Mesendoderm (in vitro differentiated cells): ENCODE results near the gene CHST8.
A peak's percentile ranks its signal among the peaks of the same experiment; 100 is the strongest.

ENCODE experiments used
- DNase-seq: peaks from one replicate; pipeline ENCODE4 v3.0.0; 2013
- H2AK5ac ChIP-seq: 2 replicates; pipeline ENCODE4 v1.6.1; 2013; ENCODE audit warnings: low read length, inconsistent platforms
- H2BK120ac ChIP-seq: 2 replicates; pipeline ENCODE4 v1.6.1; 2013; ENCODE audit warnings: low read depth, mild to moderate bottlenecking, low read length, moderate library complexity, mixed read lengths
- H2BK15ac ChIP-seq: replicated peaks from 2 replicates; pipeline ENCODE4 v1.6.1; 2013; ENCODE audit warnings: low read depth, mild to moderate bottlenecking, moderate library complexity
- H2BK5ac ChIP-seq: 2 replicates; pipeline ENCODE4 v1.6.1; 2013; ENCODE audit warnings: low read length, inconsistent platforms
- H3K18ac ChIP-seq: 2 replicates; pipeline ENCODE4 v1.6.1; 2013; ENCODE audit warnings: mild to moderate bottlenecking, low read length, mixed read lengths
- H3K23ac ChIP-seq: one replicate; pipeline ENCODE4 v1.6.1; 2013; ENCODE audit warnings: low read length
- H3K27ac ChIP-seq: 2 replicates; pipeline ENCODE4 v1.5.1; 2013; ENCODE audit warnings: low read depth, mild to moderate bottlenecking, inconsistent platforms, low read length, moderate library complexity
- H3K27me3 ChIP-seq: 2 replicates; pipeline ENCODE4 v1.6.1; 2013; ENCODE audit warnings: low read length, control low read depth, mild to moderate bottlenecking, inconsistent platforms; ENCODE audit not compliant: insufficient read depth, poor library complexity
- H3K36me3 ChIP-seq: 2 replicates; pipeline ENCODE4 v1.6.1; 2013; ENCODE audit warnings: low read length, inconsistent platforms; ENCODE audit not compliant: control insufficient read depth, insufficient read depth
- H3K4ac ChIP-seq: one replicate; pipeline ENCODE4 v1.6.1; 2013; ENCODE audit warnings: low read depth, mild to moderate bottlenecking, low read length, moderate library complexity
- H3K4me1 ChIP-seq: 2 replicates; pipeline ENCODE4 v1.6.1; 2013; ENCODE audit warnings: low read depth, low read length, inconsistent platforms; ENCODE audit not compliant: control insufficient read depth
- H3K4me2 ChIP-seq: 2 replicates; pipeline ENCODE4 v1.6.1; 2013; ENCODE audit warnings: low read length
- H3K4me3 ChIP-seq: 2 replicates; pipeline ENCODE4 v1.5.1; 2013; ENCODE audit warnings: mild to moderate bottlenecking, low read length
- H3K56ac ChIP-seq: one replicate; pipeline ENCODE4 v1.6.1; 2013; ENCODE audit warnings: low read length
- H3K79me1 ChIP-seq: 2 replicates; pipeline ENCODE4 v1.6.1; 2013; ENCODE audit warnings: low read length, inconsistent platforms
- H3K79me2 ChIP-seq: 2 replicates; pipeline ENCODE4 v1.6.1; 2013; ENCODE audit warnings: mild to moderate bottlenecking, low read length; ENCODE audit not compliant: control insufficient read depth, insufficient read depth
- H3K9ac ChIP-seq: 2 replicates; pipeline ENCODE4 v1.6.1; 2013; ENCODE audit warnings: low read length, inconsistent platforms
- H4K5ac ChIP-seq: one replicate; pipeline ENCODE4 v1.6.1; 2013; ENCODE audit warnings: low read length
- H4K8ac ChIP-seq: one replicate; pipeline ENCODE4 v1.6.1; 2013; ENCODE audit warnings: low read depth, mild to moderate bottlenecking, control low read depth, low read length, moderate library complexity
- WGBS: extraction: QIAGEN DNeasy Blood & Tissue Kit; methylation state at CpG from one replicate; pipeline ENCODE4 v1.1.7; 2013; ENCODE audit warnings: low lambda C conversion rate, missing lambda C conversion rate; ENCODE audit not compliant: insufficient coverage; ENCODE audit errors: extremely low coverage; 5-methylcytosine and 5-hydroxymethylcytosine counted together

Gene CHST8

GRCh38 chr19:33630880-33631608, 9.3 kb downstream of the CHST8 start:
- H2BK5ac ChIP-seq: no peak overlapping the region
- no peak overlapping the region for H4K5ac ChIP-seq
- no peak for DNase-seq
- H2AK5ac ChIP-seq: no peak overlapping the region
- no peaks in the 10 kb centered on the region for H3K79me1 ChIP-seq
- no CpG with 5 or more reads among the region's 13 CpGs for WGBS
- no peaks in the 10 kb centered on the region for H3K36me3 ChIP-seq
- no peak overlapping the region for H3K27ac ChIP-seq
- H2BK15ac ChIP-seq: no peak overlapping the region
- H3K4ac ChIP-seq: no peak overlapping the region
- H3K4me1 ChIP-seq: no peaks in the 10 kb centered on the region
- no peak overlapping the region for H3K4me2 ChIP-seq
- no peak overlapping the region for H4K8ac ChIP-seq
- H3K18ac ChIP-seq: no peak overlapping the region
- no peak overlapping the region for H3K23ac ChIP-seq
- H3K79me2 ChIP-seq: no peaks in the 10 kb centered on the region
- H3K9ac ChIP-seq: no peak overlapping the region
- H2BK120ac ChIP-seq: no peak overlapping the region
- no peak overlapping the region for H3K4me3 ChIP-seq
- H3K27me3 ChIP-seq: no peaks in the 10 kb centered on the region
- no peak overlapping the region for H3K56ac ChIP-seq

GRCh38 chr19:33631609-33631973, 9.8 kb downstream of the CHST8 start:
- Histone ChIP-seq H2BK15ac (no peak overlapping the region), H4K5ac (no peak overlapping the region), H4K8ac (no peak overlapping the region), H3K79me2 (no peaks in the 10 kb centered on the region), H2AK5ac (no peak overlapping the region), H3K9ac (no peak overlapping the region), H2BK5ac (no peak overlapping the region), H3K36me3 (no peaks in the 10 kb centered on the region), H3K18ac (no peak overlapping the region), H3K79me1 (no peaks in the 10 kb centered on the region), H3K56ac (no peak overlapping the region), H3K4me3 (no peak overlapping the region), H3K4me2 (no peak overlapping the region), H2BK120ac (no peak overlapping the region), H3K4me1 (no peaks in the 10 kb centered on the region), H3K4ac (no peak overlapping the region), H3K23ac (no peak overlapping the region), H3K27me3 (no peaks in the 10 kb centered on the region), H3K27ac (no peak overlapping the region)
- WGBS: no CpG with 5 or more reads among the region's 6 CpGs
- no peak for DNase-seq

GRCh38 chr19:33634361-33635091, 12.8 kb downstream of the CHST8 start:
- no peak overlapping the region for H3K56ac ChIP-seq
- no peak overlapping the region for H3K4me2 ChIP-seq
- H4K8ac ChIP-seq: no peak overlapping the region
- H3K27ac ChIP-seq: no peak overlapping the region
- no peak overlapping the region for H2BK120ac ChIP-seq
- no peak overlapping the region for H3K4me3 ChIP-seq
- no peak overlapping the region for H2BK15ac ChIP-seq
- H3K79me1 ChIP-seq: no peaks in the 10 kb centered on the region
- H3K4ac ChIP-seq: no peak overlapping the region
- H3K36me3 ChIP-seq: no peaks in the 10 kb centered on the region
- peaks cover 2% of the 10 kb centered on the region for H3K4me1 ChIP-seq
- no peaks in the 10 kb centered on the region for H3K79me2 ChIP-seq
- no peak overlapping the region for H4K5ac ChIP-seq
- H2AK5ac ChIP-seq: no peak overlapping the region
- H3K9ac ChIP-seq: no peak overlapping the region
- WGBS: no CpG with 5 or more reads among the region's 14 CpGs
- no peak overlapping the region for H3K23ac ChIP-seq
- no peak for DNase-seq
- no peak overlapping the region for H2BK5ac ChIP-seq
- H3K27me3 ChIP-seq: no peaks in the 10 kb centered on the region
- no peak overlapping the region for H3K18ac ChIP-seq

- H3K79me2 ChIP-seq: no peaks in the 10 kb centered on the region
- H2AK5ac ChIP-seq: no peak overlapping the region
- H3K4me3 ChIP-seq: no peak overlapping the region
- H2BK120ac ChIP-seq: no peak overlapping the region
- no peak overlapping the region for H3K27ac ChIP-seq
- no peaks in the 10 kb centered on the region for H3K36me3 ChIP-seq
- H3K18ac ChIP-seq: no peak overlapping the region
- no peak for DNase-seq
- H4K8ac ChIP-seq: no peak overlapping the region
- peak overlapping the region; percentile 59 for H3K23ac ChIP-seq
- H3K4me1 ChIP-seq: peaks cover 2% of the 10 kb centered on the region
- H2BK5ac ChIP-seq: no peak overlapping the region
- no peak overlapping the region for H4K5ac ChIP-seq
- no peak overlapping the region for H2BK15ac ChIP-seq
- WGBS: no CpG with 5 or more reads among the region's 15 CpGs
- no peak overlapping the region for H3K4ac ChIP-seq
- H3K4me2 ChIP-seq: no peak overlapping the region
- H3K27me3 ChIP-seq: no peaks in the 10 kb centered on the region
- no peak overlapping the region for H3K56ac ChIP-seq
- H3K79me1 ChIP-seq: no peaks in the 10 kb centered on the region
- no peak overlapping the region for H3K9ac ChIP-seq
Measured at GRCh38 chr19:33638167-33639034, 16.6 kb downstream of the CHST8 start.

GRCh38 chr19:33639035-33639681, 17.4 kb downstream of the CHST8 start:
- Histone ChIP-seq H2BK120ac (no peak overlapping the region), H3K9ac (no peak overlapping the region), H3K36me3 (no peaks in the 10 kb centered on the region), H3K4ac (no peak overlapping the region), H2BK5ac (no peak overlapping the region), H2BK15ac (no peak overlapping the region), H4K8ac (no peak overlapping the region), H3K4me1 (peaks cover 2% of the 10 kb centered on the region), H3K27ac (no peak overlapping the region), H3K18ac (no peak overlapping the region), H3K4me3 (no peak overlapping the region), H4K5ac (no peak overlapping the region), H3K56ac (no peak overlapping the region), H3K27me3 (no peaks in the 10 kb centered on the region), H2AK5ac (no peak overlapping the region), H3K79me2 (no peaks in the 10 kb centered on the region), H3K23ac (no peak overlapping the region), H3K4me2 (no peak overlapping the region), H3K79me1 (no peaks in the 10 kb centered on the region)
- no CpG with 5 or more reads among the region's 14 CpGs for WGBS
- no peak for DNase-seq
